Panc1 (cell line): ENCODE measurements around the gene PILRA. TPM values are rescaled to one million over a fixed set of nuclear protein-coding genes. Genes with fewer than 3 reads are reported as not detected.
"Not testable (repeated sequence)": the region's sequence is repeated elsewhere in the genome, so short reads cannot be mapped to it uniquely, and the experiment has no call there.

Experiments
- ATAC-seq: fragments of 200-7000 bp; cut with Tn5 transposase; 2 replicates; pipeline ENCODE4 v1.9.1; 2020; ENCODE audit warnings: mild to moderate bottlenecking, moderate library complexity
- BruUV-seq: library from RNA; stranded (reverse); fragments of 400-500 nt; replicated peaks from 2 replicates; lab custom pipeline; 2021; lab: Mats Ljungman, UMichigan
- CTCF ChIA-PET: fragments of 300-600 bp; sonication (Branson Sonifier 250); formaldehyde crosslinking; loops from one replicate; lab custom pipeline; 2022; ENCODE audit warnings: antibody characterized with exemption; lab: Charles Lee
- POLR2A ChIA-PET: fragments of 300-600 bp; sonication (Branson Sonifier 250); formaldehyde crosslinking; loops from one replicate; lab custom pipeline; 2022; ENCODE audit warnings: antibody characterized with exemption; lab: Charles Lee
- DNase-seq: peaks from one replicate; pipeline ENCODE4 v3.0.0-alpha.2; 2010; ENCODE audit warnings: low read depth, low spot score
- H3K27ac ChIP-seq: 2 replicates; pipeline ENCODE4 v1.5.1; 2011; ENCODE audit warnings: mild to moderate bottlenecking, low read length, inconsistent platforms
- H3K27me3 ChIP-seq: fragments of 200-500 bp; sonication (Bioruptor generic); 2 replicates; pipeline ENCODE4 v1.6.0; 2014; ENCODE audit warnings: low read length, inconsistent platforms; ENCODE audit not compliant: control insufficient read depth, insufficient read depth
- H3K36me3 ChIP-seq: fragments of 200-500 bp; sonication (Bioruptor generic); 2 replicates; pipeline ENCODE4 v1.5.1; 2014; ENCODE audit warnings: inconsistent platforms, mild to moderate bottlenecking, low read length, moderate library complexity; ENCODE audit not compliant: control insufficient read depth, insufficient read depth
- H3K4me1 ChIP-seq: 2 replicates; pipeline ENCODE4 v1.5.1; 2011; ENCODE audit warnings: inconsistent platforms, mild to moderate bottlenecking, low read length, moderate library complexity; ENCODE audit not compliant: control insufficient read depth, insufficient read depth
- H3K4me3 ChIP-seq, 2 experiments: 2 replicates each; pipeline ENCODE4 v1.5.1; 2011 to 2012; ENCODE audit warnings: low read depth in 2 of 2, low read length in 2 of 2, mild to moderate bottlenecking in 2 of 2, inconsistent platforms in 1 of 2, moderate library complexity in 1 of 2
- H3K9me3 ChIP-seq: fragments of 200-500 bp; sonication (Bioruptor generic); 2 replicates; pipeline ENCODE4 v1.5.1; 2014; ENCODE audit warnings: low read depth, mild to moderate bottlenecking, inconsistent platforms, low read length, moderate library complexity; ENCODE audit not compliant: control insufficient read depth, insufficient read depth
- POLR2AphosphoS5 ChIP-seq: IDR thresholded peaks from 2 replicates; pipeline ENCODE4 v1.6.1; 2012; ENCODE audit warnings: mild to moderate bottlenecking, low read depth, low read length, moderate library complexity
- SIN3A ChIP-seq: IDR thresholded peaks from 2 replicates; pipeline ENCODE4 v1.6.1; 2012; ENCODE audit warnings: low read depth, mild to moderate bottlenecking, low read length, moderate library complexity, borderline replicate concordance; ENCODE audit not compliant: insufficient read depth
- TCF7L2 ChIP-seq: IDR thresholded peaks from 2 replicates; pipeline ENCODE4 v1.6.1; 2011; ENCODE audit warnings: mild to moderate bottlenecking, low read depth, low read length, inconsistent platforms
- in situ Hi-C: cut with HindIII; loops from 2 replicates; pipeline ENCODE4 v1.10.0; 2016; ENCODE audit warnings: low sequenced_read_pairs, low pct_unique_long_range_greater_than_20kb
- intact Hi-C: fragments of 100-400 bp; cut with micrococcal nuclease; formaldehyde crosslinking; loops from one replicate; pipeline ENCODE4 v1.10.0; 2022; ENCODE audit not compliant: unreplicated experiment
- total RNA-seq: library from RNA; stranded (reverse); gene quantifications from one replicate; pipeline ENCODE4 v1.2.1, GENCODE V29; 2021; ENCODE audit not compliant: unreplicated experiment
- TF ChIP-seq, protein P1 (sequence below), 2 experiments: IDR thresholded peaks; 2 replicates each; pipeline ENCODE4 v1.6.1; 2011 to 2012; ENCODE audit warnings: low read depth in 2 of 2, control low read depth in 1 of 2, low read length in 1 of 2, mild to moderate bottlenecking in 1 of 2, moderate library complexity in 1 of 2; ENCODE audit not compliant: insufficient read depth in 1 of 2
- TF ChIP-seq, protein P2 (sequence below): fragments of 450-650 bp; IDR thresholded peaks from 2 replicates; pipeline ENCODE4 v1.5.1; 2017; ENCODE audit warnings: mild to moderate bottlenecking

PILRA gene
- total RNA-seq, 1 experiment from 2014 or later = 4.8 TPM

DNA sequence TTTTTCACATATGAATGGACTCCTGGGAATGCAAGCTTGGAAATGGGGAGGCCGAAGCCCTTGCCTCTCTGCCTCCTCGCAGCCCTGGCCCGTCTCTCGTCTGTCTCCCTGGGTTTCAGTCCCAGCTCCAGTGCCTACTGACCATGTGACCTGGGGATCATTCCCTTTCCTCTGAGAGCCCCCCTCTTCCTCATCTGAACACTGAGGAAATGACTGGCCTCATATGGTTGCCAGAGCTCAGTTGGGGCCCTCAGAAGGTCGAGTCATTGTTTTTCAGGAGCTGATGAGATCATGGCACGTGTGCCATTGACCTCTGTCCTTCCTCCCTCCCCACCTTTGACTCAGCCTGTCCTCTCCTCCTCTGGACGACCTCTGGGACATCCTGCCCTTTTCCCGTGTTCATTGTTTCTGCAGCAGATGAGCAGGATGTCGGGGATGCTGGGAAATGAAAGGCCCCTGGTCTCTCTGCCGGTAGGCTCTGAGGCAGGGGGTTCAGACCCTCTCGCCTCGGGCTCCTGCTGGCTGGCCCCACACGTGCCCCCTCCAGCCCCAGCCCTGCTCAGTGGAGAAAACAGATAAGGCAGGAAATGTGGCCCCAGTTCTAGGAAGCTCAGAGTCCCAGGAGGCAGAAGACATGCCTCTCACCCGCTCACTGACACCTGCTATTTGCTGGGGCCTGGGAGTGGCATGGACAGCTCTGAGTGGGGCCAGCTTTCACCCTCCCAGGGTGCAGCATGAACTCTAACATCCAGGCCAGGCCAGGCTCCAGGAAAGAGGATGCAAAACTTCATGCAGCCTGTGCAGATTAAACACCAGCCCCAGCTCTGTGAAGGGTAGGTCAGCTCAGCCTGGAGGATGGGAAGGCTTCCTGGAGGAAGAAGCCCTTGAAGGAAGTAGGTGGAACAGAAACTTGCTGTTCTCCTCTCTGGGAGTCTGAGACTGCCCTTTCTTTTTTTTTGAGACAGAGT is 71.3 kb downstream of the PILRA start:
- H3K4me1 ChIP-seq = no peaks in the 10 kb centered on the region
- H3K4me3 ChIP-seq = no peak overlapping the region
- DNase-seq (peak; percentile 69), ATAC-seq (peak; percentile 42)
- no peaks in the 10 kb centered on the region for H3K27me3 ChIP-seq
- TF ChIP-seq TCF7L2 (no peak), POLR2AphosphoS5 (no peak), SIN3A (no peak)
- TF ChIP-seq, protein P1, sequence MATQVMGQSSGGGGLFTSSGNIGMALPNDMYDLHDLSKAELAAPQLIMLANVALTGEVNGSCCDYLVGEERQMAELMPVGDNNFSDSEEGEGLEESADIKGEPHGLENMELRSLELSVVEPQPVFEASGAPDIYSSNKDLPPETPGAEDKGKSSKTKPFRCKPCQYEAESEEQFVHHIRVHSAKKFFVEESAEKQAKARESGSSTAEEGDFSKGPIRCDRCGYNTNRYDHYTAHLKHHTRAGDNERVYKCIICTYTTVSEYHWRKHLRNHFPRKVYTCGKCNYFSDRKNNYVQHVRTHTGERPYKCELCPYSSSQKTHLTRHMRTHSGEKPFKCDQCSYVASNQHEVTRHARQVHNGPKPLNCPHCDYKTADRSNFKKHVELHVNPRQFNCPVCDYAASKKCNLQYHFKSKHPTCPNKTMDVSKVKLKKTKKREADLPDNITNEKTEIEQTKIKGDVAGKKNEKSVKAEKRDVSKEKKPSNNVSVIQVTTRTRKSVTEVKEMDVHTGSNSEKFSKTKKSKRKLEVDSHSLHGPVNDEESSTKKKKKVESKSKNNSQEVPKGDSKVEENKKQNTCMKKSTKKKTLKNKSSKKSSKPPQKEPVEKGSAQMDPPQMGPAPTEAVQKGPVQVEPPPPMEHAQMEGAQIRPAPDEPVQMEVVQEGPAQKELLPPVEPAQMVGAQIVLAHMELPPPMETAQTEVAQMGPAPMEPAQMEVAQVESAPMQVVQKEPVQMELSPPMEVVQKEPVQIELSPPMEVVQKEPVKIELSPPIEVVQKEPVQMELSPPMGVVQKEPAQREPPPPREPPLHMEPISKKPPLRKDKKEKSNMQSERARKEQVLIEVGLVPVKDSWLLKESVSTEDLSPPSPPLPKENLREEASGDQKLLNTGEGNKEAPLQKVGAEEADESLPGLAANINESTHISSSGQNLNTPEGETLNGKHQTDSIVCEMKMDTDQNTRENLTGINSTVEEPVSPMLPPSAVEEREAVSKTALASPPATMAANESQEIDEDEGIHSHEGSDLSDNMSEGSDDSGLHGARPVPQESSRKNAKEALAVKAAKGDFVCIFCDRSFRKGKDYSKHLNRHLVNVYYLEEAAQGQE (IDR thresholded peaks at IDR 0.05; ENCODE audit: insufficient read depth in 1 of 2, low read depth in 2 of 2, low read length in 1 of 2) = no peak
- TF ChIP-seq, protein P2, sequence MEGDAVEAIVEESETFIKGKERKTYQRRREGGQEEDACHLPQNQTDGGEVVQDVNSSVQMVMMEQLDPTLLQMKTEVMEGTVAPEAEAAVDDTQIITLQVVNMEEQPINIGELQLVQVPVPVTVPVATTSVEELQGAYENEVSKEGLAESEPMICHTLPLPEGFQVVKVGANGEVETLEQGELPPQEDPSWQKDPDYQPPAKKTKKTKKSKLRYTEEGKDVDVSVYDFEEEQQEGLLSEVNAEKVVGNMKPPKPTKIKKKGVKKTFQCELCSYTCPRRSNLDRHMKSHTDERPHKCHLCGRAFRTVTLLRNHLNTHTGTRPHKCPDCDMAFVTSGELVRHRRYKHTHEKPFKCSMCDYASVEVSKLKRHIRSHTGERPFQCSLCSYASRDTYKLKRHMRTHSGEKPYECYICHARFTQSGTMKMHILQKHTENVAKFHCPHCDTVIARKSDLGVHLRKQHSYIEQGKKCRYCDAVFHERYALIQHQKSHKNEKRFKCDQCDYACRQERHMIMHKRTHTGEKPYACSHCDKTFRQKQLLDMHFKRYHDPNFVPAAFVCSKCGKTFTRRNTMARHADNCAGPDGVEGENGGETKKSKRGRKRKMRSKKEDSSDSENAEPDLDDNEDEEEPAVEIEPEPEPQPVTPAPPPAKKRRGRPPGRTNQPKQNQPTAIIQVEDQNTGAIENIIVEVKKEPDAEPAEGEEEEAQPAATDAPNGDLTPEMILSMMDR = no peak
- BruUV-seq = no TSS peak
- in situ Hi-C loops = no loop called here
- intact Hi-C loops = no loop called here
- ChIA-PET POLR2A (no interaction called here), CTCF (interaction anchor here (0.9 kb wide), 1 partner anchor 115 kb away, joined by 4 read pairs; no protein-coding TSS in a partner anchor)
- no peaks in the 10 kb centered on the region for H3K36me3 ChIP-seq
- no peaks in the 10 kb centered on the region for H3K9me3 ChIP-seq
- no peak overlapping the region; the same call in 1 of the 2 replicates for H3K27ac ChIP-seq

DNA sequence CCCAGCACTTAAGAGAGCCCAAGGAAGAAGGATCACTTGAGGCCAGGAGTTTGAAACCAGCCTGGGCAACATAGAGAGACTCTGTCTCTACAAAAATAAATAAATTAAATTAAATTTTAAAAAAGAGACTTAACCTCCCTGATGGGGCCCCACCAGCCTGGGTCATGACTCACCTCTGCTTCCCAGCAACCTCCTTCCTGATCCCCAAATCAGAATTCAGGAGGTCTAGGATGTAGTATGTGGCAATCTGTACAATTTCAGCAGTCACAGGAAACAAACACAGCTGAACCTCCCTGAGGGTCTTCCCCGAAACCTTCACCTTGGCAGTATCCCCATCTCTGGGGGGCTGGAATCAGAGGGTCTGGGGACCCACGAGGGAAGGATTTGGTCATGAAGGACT is 72.8 kb downstream of the PILRA start:
- intact Hi-C loops (no loop called here), in situ Hi-C loops (no loop called here)
- DNase-seq (no peak), ATAC-seq (no peak)
- CTCF ChIA-PET = no interaction called here
- TF ChIP-seq TCF7L2 = no peak
- TF ChIP-seq, protein P1 (IDR thresholded peaks at IDR 0.05; ENCODE audit: insufficient read depth in 1 of 2, low read depth in 2 of 2, low read length in 1 of 2) = no peak
- TF ChIP-seq POLR2AphosphoS5 = no peak
- BruUV-seq = no TSS peak
- no peaks in the 10 kb centered on the region for H3K27me3 ChIP-seq
- H3K27ac ChIP-seq = no peak overlapping the region
- no peaks in the 10 kb centered on the region for H3K4me1 ChIP-seq
- POLR2A ChIA-PET = interaction anchor here (0.7 kb wide), 1 partner anchor 126 kb away, joined by 7 read pairs; no protein-coding TSS in a partner anchor
- H3K9me3 ChIP-seq = no peaks in the 10 kb centered on the region
- H3K36me3 ChIP-seq = no peaks in the 10 kb centered on the region
- H3K4me3 ChIP-seq = no peak overlapping the region

DNA sequence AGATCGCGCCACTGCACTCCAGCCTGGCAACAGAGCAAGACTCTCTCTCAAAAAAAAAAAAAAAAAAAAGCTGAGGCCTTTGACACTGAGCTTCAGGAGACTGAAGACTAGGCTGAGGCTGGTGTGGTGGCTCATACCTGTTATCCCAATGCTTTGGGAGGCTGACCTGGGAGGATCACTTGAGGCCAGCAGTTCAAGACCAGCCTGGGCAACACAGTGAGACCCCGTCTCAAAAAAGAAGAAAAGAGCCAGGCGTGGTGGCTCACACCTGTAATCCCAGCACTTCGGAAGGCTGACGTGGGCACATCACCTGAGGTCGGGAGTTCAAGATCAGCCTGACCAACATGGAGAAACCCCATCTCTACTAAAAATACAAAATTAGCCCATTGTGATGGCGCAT is 74.1 kb downstream of the PILRA start:
- H3K27me3 ChIP-seq, ATAC-seq, H3K9me3 ChIP-seq, in situ Hi-C loops, H3K4me3 ChIP-seq, intact Hi-C loops, H3K4me1 ChIP-seq, BruUV-seq, H3K27ac ChIP-seq, DNase-seq, POLR2A ChIA-PET, H3K36me3 ChIP-seq: not testable (repeated sequence)
- CTCF ChIA-PET = interaction anchor here (0.6 kb wide), 2 partner anchors 61 to 142 kb away, joined by 5 to 6 read pairs; no protein-coding TSS in a partner anchor
